ENCODE measurements around the gene TFEB.

TFEB gene

DNA sequence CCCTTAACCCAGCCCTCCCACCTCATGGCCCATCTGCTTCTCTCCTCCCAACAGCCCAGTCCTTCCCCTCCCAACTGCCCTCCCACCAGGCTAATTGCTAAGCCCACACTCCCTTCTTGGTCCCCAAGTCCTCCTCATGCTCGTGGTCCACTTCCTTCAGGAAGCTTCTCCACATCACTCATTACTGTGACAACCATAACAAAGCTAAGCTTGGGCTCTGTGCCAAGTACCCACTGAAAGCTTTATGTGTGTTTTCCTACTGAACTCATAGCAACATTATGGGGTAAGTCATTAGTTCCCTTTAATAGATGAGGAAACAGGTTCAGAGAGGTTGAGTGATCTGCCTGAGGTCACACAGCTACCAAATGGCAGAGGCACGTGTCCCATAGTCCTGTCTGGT lies 28.1 kb upstream of the TFEB start:
- no peak for DNase-seq

DNA sequence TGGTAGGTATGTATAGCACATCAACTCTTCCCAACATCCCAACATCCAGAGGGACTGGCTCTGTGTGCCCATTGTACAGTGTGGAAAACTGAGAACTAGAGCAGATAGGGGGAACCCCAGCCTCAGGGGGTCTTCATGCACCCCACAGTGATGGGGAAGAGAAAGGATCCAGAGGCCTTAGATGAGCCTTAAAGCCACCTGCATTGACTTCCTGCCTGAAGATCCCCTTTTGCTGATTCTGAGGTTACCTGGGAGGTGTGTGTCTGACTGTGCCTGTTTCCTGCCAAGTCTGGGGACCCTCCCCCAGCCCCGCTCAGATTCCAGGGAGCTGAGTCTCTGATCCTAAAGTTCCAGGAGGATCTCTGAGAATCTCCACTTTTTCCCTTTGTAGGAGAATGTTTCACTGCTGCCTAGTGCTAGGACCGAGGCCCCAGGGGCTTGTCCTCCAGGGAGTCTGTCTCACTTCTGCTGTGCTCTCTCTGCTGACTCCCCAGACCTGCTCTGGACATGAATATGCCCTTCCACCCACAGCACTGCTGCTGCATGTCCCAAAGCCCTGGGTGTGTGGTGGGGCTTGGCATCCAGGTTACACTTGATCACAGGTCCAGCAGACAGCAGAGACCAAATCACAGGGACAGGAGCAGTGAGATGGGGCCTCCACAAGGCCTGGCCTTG lies 24.6 kb upstream of the TFEB start:
- DNase-seq = no peak

- no peak for DNase-seq
Observed at GRCh38 chr6:41759106-41759904, 23.9 kb upstream of the TFEB start.

DNA sequence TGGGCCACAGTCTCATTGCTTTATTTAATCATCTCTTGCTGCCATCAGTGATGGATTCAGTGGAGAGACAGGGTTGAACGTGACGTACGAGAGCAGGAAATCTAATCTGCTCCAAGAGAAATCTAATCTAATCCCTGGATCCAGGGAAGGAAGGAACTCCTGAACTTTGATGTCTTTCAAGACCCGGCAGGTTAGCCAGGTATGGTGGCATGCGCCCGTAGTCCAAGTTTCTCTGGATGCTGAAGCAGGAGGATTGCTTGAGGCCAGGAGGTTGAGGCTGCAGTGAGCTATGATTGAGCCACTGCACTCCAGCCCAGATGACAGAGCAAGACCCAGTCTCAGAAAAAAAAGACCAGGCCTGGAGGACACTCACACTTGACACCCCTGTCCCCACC lies 23.2 kb upstream of the TFEB start:
- no peak for DNase-seq

- DNase-seq = no peak
Observed at GRCh38 chr6:41757931-41758640, 22.7 kb upstream of the TFEB start.

GRCh38 chr6:41757271-41757670 lies 21.9 kb upstream of the TFEB start:
- DNase-seq = no peak

DNA sequence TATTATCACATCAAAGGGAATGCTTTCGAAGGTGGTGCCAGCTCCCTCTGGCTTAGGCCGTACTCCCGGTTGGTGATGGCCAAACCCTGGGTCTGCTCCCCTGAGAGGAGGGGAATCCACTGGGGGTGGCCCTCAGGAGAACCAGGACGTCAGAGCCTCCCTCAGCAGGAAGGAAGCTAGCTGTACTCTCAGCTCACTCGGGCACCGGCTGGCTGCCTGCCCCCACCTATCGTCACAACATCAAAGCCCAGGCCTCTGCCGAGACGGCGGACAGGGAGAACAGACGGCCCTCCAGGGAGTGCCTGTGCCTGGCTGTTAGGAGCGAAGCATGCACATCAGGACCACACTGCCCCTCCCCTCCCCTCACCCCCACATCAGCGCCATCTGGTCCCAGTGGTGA lies 20.9 kb upstream of the TFEB start:
- DNase-seq = no peak

- DNase-seq = no peak
Observed at GRCh38 chr6:41755895-41756294, 20.5 kb upstream of the TFEB start.

- DNase-seq = no peak
Observed at GRCh38 chr6:41750374-41750773, 15.0 kb upstream of the TFEB start.

GRCh38 chr6:41748542-41748941 lies 13.1 kb upstream of the TFEB start:
- no peak for DNase-seq

- no peak for DNase-seq
Observed at GRCh38 chr6:41748102-41748477, 12.7 kb upstream of the TFEB start.

GRCh38 chr6:41747256-41748101 lies 12.1 kb upstream of the TFEB start, which contains the start of gene PGC:
PGC (minus strand) TSS chr6:41747397; CDS start chr6:41747334, 63 bp downstream.
- no peak for DNase-seq

GRCh38 chr6:41746107-41746506 lies 10.7 kb upstream of the TFEB start:
- DNase-seq = no peak

GRCh38 chr6:41744236-41744787 lies 8.9 kb upstream of the TFEB start:
- no peak for DNase-seq

DNA sequence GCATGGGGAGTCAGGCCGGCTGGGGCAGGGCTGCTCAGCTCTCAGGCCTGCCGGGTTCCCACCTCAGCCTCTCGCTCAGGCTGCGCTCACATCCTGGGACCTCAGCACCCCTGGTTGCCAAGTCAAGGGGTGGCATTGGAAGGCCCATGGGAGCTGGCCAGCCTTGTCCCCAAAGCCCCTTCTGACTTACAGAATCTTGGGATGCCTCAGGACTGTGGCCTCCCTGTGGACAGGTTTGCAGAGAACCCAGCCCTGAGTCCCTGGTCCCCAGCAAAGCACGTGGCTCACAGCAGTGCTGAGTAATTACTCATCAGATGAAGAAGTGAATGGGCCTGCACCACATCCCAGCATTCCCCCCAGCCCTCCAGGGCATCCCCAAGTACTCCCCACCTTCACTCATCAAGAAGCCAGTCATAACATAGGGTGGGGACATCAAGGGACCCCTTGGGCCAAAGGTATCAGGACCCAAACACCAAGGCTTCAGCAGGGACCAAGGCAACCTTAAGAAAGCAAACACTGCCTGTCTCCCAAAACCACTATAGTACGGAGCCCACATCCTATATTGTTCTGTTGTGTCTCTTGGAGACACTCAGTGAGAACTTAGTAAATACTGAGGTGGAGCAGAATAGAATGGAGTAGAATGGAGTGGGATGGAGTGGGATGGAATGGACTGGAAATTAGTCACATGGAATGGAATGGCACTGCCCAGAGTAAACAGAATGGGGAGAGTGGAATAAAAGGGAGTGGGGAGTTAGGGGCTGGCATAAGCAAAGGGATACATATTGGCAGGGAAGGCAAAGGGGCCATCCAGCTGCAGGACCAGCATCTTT lies 8.2 kb upstream of the TFEB start:
- no peak for DNase-seq

- DNase-seq = no peak
Observed at GRCh38 chr6:41741625-41742490, 6.5 kb upstream of the TFEB start.

- DNase-seq = no peak
Observed at GRCh38 chr6:41740366-41741162, 5.2 kb upstream of the TFEB start.

DNA sequence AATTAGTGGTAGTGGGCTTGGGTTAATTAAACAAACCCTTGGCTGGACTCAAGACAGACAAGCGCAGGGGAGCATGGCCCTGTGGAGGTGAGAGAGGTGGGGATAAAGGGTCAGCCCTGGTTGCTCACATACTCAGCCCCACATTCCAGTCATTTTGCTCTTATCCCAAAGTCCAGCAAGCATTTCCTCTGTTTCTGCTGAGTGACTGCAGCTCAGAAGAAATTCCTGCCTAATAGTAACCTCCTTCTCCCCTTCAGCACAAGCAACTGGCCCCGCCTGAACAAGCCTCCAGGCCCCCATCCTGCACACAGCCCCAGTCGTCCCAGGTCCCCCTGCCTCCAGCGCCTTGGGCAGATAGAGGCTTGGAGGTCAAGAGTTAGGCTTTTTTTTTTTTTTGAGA lies 3.6 kb upstream of the TFEB start:
- DNase-seq = no peak

DNA sequence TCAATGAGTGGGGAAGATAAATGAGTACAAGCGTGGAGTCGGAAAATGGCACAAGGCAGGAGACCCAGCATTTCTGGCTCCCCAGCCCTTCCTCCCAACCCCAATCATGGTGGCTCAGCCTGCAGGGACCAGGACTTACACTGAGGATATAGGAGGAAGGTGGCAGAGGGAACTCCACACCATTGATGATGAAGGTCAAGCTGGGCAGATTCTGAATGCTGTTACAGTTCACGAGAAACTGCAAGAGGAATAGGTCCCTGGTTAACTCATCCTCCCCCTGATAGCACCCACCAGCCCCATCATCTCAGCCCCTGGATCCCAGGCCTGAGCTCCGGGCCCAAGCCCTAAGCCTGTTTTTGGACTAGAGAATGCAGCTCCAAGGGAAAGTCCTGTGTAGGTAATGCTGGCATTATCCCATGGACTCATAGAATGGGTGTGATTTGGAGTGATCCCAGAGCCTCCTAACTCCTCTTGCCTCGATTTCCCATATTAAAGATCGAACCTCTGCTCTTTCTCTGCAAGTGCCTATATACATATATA lies 2.3 kb upstream of the TFEB start:
- DNase-seq = no peak

Data from right forelimb (tissue), 1 donor.